A549 (cell line): ENCODE data around the gene ACVRL1. TPM values are rescaled to one million over a fixed set of nuclear protein-coding genes. Genes with fewer than 3 reads are reported as not detected.
A peak's percentile ranks its signal among the peaks of the same experiment; 100 is the strongest.
"Not testable (repeated sequence)": the region's sequence is repeated elsewhere in the genome, so short reads cannot be mapped to it uniquely, and the experiment has no call there.

Source experiments
- ATAC-seq, 2 experiments: fragments of 200-7000 bp in 1 of 2; fragments of >200 bp in 1 of 2; cut with Nextera tagmentation in 1 of 2; cut with Tn5 transposase in 1 of 2; 3 replicates each; pipeline versions ENCODE4 v1.8.0 to v1.9.1; 2018 to 2020; ENCODE audit warnings: mild to moderate bottlenecking in 1 of 2, moderate library complexity in 1 of 2
- CTCF ChIA-PET: fragments of 300-600 bp; sonication (Branson Sonifier 250); formaldehyde crosslinking; extraction: SDS; loops from one replicate; lab custom pipeline; 2021; ENCODE audit warnings: antibody characterized with exemption, inconsistent platforms; lab: Yijun Ruan, JAX
- POLR2A ChIA-PET: fragments of 350-600 bp; formaldehyde crosslinking; extraction: SDS; loops from one replicate; lab custom pipeline; 2021; ENCODE audit warnings: antibody characterized with exemption, inconsistent platforms; lab: Yijun Ruan, JAX
- DNase-seq, 2 experiments: peaks; one replicate each; pipeline versions ENCODE4 v3.0.0 to v3.0.0-alpha.2; 2011 to 2016; ENCODE audit warnings: low read depth in 1 of 2, low spot score in 1 of 2
- FAIRE-seq: peaks from 2 replicates; lab custom pipeline; 2011; peaks lifted over from hg19 to GRCh38; lab: Jason Lieb, UNC
- H3K27ac ChIP-seq, 2 experiments: fragments of >200 bp; sonication (Bioruptor Twin); formaldehyde crosslinking; 3 replicates each; pipeline ENCODE4 v1.5.1; 2016 to 2017
- H3K4me1 ChIP-seq: fragments of >200 bp; sonication (Bioruptor Twin); formaldehyde crosslinking; 3 replicates; pipeline ENCODE4 v1.6.1; 2016
- H3K4me2 ChIP-seq: fragments of >200 bp; sonication (Bioruptor Twin); formaldehyde crosslinking; 3 replicates; pipeline ENCODE4 v1.6.1; 2016
- H3K4me3 ChIP-seq: fragments of >200 bp; sonication (Bioruptor Twin); formaldehyde crosslinking; 3 replicates; pipeline ENCODE4 v1.5.1; 2016
- H3K9me3 ChIP-seq: fragments of >200 bp; sonication (Bioruptor Twin); formaldehyde crosslinking; 3 replicates; pipeline ENCODE4 v1.6.1; 2016
- BHLHE40 ChIP-seq: IDR thresholded peaks from 2 replicates; pipeline ENCODE4 v1.6.1; 2012; ENCODE audit warnings: low read depth, low read length, inconsistent platforms
- E2F6 ChIP-seq: IDR thresholded peaks from 2 replicates; pipeline ENCODE4 v1.6.1; 2012; ENCODE audit warnings: low read depth, borderline replicate concordance
- ELK1 ChIP-seq: fragments of 150-350 bp; IDR thresholded peaks from 2 replicates; pipeline ENCODE4 v1.6.1; 2014; ENCODE audit warnings: low read depth, mild to moderate bottlenecking, low read length
- FOSB ChIP-seq: fragments of 250-450 bp; sonication (Bioruptor Pico); IDR thresholded peaks from 2 replicates; pipeline ENCODE4 v1.5.0; 2020; ENCODE audit warnings: mild to moderate bottlenecking, moderate library complexity
- FOSL2 ChIP-seq, 2 experiments: fragments of 450-650 bp in 1 of 2; fragments of >200 bp in 1 of 2; sonication (Bioruptor Twin) in 1 of 2; formaldehyde crosslinking; IDR thresholded peaks; 2 replicates each; pipeline versions ENCODE4 v1.5.0 to v1.6.1; 2016 to 2020; ENCODE audit warnings: mild to moderate bottlenecking in 1 of 2, moderate library complexity in 1 of 2
- GATA3 ChIP-seq: IDR thresholded peaks from 2 replicates; pipeline ENCODE4 v1.6.1; 2012; ENCODE audit warnings: borderline replicate concordance
- HDAC2 ChIP-seq: fragments of 200-600 bp; sonication (generic); IDR thresholded peaks from 2 replicates; pipeline ENCODE4 v1.6.1; 2016
- JUNB ChIP-seq: fragments of >200 bp; sonication (Bioruptor Twin); formaldehyde crosslinking; IDR thresholded peaks from 2 replicates; pipeline ENCODE4 v1.6.1; 2016
- KDM1A ChIP-seq: fragments of 200-600 bp; sonication (generic); IDR thresholded peaks from 2 replicates; pipeline ENCODE4 v1.6.1; 2016; ENCODE audit warnings: low read depth, mild to moderate bottlenecking
- MAX ChIP-seq: IDR thresholded peaks from 2 replicates; pipeline ENCODE4 v1.6.1; 2012
- PBX3 ChIP-seq: IDR thresholded peaks from 2 replicates; pipeline ENCODE4 v1.6.1; 2012
- RFX5 ChIP-seq: fragments of 450-650 bp; IDR thresholded peaks from 2 replicates; pipeline ENCODE4 v1.7.1; 2014; ENCODE audit warnings: antibody characterized with exemption, mild to moderate bottlenecking, moderate library complexity
- SREBF2 ChIP-seq: fragments of 450-650 bp; IDR thresholded peaks from 2 replicates; pipeline ENCODE4 v1.6.1; 2014; ENCODE audit warnings: mild to moderate bottlenecking, moderate library complexity
- USF2 ChIP-seq: fragments of 450-650 bp; IDR thresholded peaks from 2 replicates; pipeline ENCODE4 v1.6.1; 2014; ENCODE audit warnings: antibody characterized with exemption
- WGBS: methylation state at CpG from one replicate; pipeline ENCODE4 v1.1.6; 2017; ENCODE audit errors: missing lambda C conversion rate; 5-methylcytosine and 5-hydroxymethylcytosine counted together
- polyA plus RNA-seq, 4 experiments: library from polyadenylated mRNA; depleted of rRNA in 3 of 4; stranded (reverse); fragments of >200 nt; fragmentation: RNase III in 1 of 4; extraction: RNeasy Plus Mini Kit Qiagen cat#74134 plus additional on column Dnase treatment in 1 of 4; gene quantifications; 2 replicates in 3 of 4; 3 replicates in 1 of 4; pipeline ENCODE4 v1.2.3, GENCODE V29; 2011 to 2017

Gene ACVRL1
- polyA plus RNA-seq, 2 of the 4 experiments (the other 2 are of a cell fraction): 0.03 TPM; not detected in 1

GRCh38 chr12:51884676-51885229 is 22.6 kb upstream of the ACVRL1 start:
- Histone ChIP-seq H3K4me1 (no peaks in the 10 kb centered on the region), H3K4me3 (no peak overlapping the region), H3K27ac (no peak overlapping the region; a peak in 1 of 6 replicates), H3K4me2 (0 out of 3 replicates have a peak overlapping the region, but pooled peaks have one; percentile 4), H3K9me3 (0 out of 3 replicates have a peak, but pooled peaks cover 4% of the 10 kb centered on the region)
- TF ChIP-seq GATA3 (peak; percentile 71), JUNB (peak; percentile 40; the same call in 1 of the 2 replicates), USF2 (peak; percentile 64; the same call in 1 of the 2 replicates), FOSL2 (IDR thresholded peaks at IDR 0.05) (peak; percentile 73), FOSL2 (CRISPR knock-in tag; IDR thresholded peaks at IDR 0.05) (peak; percentile 83), HDAC2 (no peak), RFX5 (no peak), E2F6 (no peak)
- WGBS: 70% methylated on average over 11 of the region's 11 CpGs
- POLR2A ChIA-PET: no interaction called here
- FAIRE-seq: no peak
- CTCF ChIA-PET: interaction anchor here (0.9 to 6.6 kb wide), 4 partner anchors 9 to 108 kb away, joined by 4 to 32 read pairs (median 10); a partner anchor contains a TSS
- peak; percentile 50 to 78 for DNase-seq
- ATAC-seq: peak; percentile 60 to 70; a peak in 5 of 6 replicates

- FAIRE-seq, DNase-seq, H3K4me3 ChIP-seq, H3K9me3 ChIP-seq, ATAC-seq, POLR2A ChIA-PET, H3K4me2 ChIP-seq, H3K27ac ChIP-seq, H3K4me1 ChIP-seq: not testable (repeated sequence)
- CTCF ChIA-PET: interaction anchor here (0.8 to 6.6 kb wide), 8 partner anchors 9 to 466 kb away, joined by 3 to 32 read pairs (median 6); a partner anchor contains a TSS
- WGBS: 81% methylated on average over 10 of the region's 10 CpGs
- peak; percentile 43; the same call in 1 of the 2 replicates for TF ChIP-seq USF2
Measured at GRCh38 chr12:51885294-51886020, 21.8 kb upstream of the ACVRL1 start.

- CTCF ChIA-PET: interaction anchor here (0.8 to 6.6 kb wide), 10 partner anchors 8 to 467 kb away, joined by 3 to 32 read pairs (median 6); a partner anchor contains a TSS
- H3K4me3 ChIP-seq: no peak overlapping the region
- FAIRE-seq (no peak), DNase-seq (peak; percentile 55 to 58), ATAC-seq (peak; percentile 45 to 55; a peak in 5 of 6 replicates)
- POLR2A ChIA-PET: no interaction called here
- no peak overlapping the region for H3K27ac ChIP-seq
- 0 out of 3 replicates have a peak, but pooled peaks cover 4% of the 10 kb centered on the region for H3K9me3 ChIP-seq
- no peak for TF ChIP-seq GATA3
- TF ChIP-seq FOSB (CRISPR knock-in tag): no peak
- TF ChIP-seq ELK1: no peak
- no peak for TF ChIP-seq BHLHE40
- no peak for TF ChIP-seq MAX
- no peak for TF ChIP-seq PBX3
- TF ChIP-seq RFX5: no peak
- TF ChIP-seq KDM1A: no peak
- no peak for TF ChIP-seq SREBF2
- H3K4me2 ChIP-seq: no peak overlapping the region
- H3K4me1 ChIP-seq: no peaks in the 10 kb centered on the region
- 70% methylated on average over 10 of the region's 10 CpGs for WGBS
Measured at GRCh38 chr12:51886021-51886710, 21.1 kb upstream of the ACVRL1 start.
